ENCODE data around the gene USP7.

DNA sequence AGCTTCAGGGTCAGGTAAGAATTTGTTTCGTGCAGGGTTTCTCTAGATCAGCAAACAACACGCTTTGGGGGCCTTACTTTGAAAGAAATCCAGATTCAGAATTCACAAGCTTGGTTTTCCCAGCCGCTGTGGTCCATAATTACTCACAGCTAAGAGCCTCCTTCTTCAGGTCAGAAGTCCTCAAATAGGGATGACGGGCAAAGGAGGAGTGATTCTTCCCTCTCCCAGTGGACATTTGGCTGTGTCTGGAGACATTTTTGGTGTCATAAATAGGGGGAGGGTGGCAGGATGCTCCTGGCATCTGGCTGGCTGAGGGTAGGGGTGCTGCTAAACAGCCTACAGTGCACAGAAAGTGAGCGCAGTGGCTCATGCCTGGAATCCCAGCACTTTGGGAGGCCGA lies 48.6 kb upstream of the USP7 start:
- TF ChIP-seq, protein P1, sequence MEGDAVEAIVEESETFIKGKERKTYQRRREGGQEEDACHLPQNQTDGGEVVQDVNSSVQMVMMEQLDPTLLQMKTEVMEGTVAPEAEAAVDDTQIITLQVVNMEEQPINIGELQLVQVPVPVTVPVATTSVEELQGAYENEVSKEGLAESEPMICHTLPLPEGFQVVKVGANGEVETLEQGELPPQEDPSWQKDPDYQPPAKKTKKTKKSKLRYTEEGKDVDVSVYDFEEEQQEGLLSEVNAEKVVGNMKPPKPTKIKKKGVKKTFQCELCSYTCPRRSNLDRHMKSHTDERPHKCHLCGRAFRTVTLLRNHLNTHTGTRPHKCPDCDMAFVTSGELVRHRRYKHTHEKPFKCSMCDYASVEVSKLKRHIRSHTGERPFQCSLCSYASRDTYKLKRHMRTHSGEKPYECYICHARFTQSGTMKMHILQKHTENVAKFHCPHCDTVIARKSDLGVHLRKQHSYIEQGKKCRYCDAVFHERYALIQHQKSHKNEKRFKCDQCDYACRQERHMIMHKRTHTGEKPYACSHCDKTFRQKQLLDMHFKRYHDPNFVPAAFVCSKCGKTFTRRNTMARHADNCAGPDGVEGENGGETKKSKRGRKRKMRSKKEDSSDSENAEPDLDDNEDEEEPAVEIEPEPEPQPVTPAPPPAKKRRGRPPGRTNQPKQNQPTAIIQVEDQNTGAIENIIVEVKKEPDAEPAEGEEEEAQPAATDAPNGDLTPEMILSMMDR (IDR thresholded peaks at IDR 0.05) = no peak
- TF ChIP-seq POLR2A (IDR thresholded peaks at IDR 0.05) = no peak

All from testis (tissue), 2 donors.